HG02642 (cell line): ENCODE results near the gene SBSN.

Experiments used
- ATAC-seq: cut with Tn5 transposase; IDR thresholded peaks from one replicate; pipeline ENCODE4 v1.9.1; 2021; ENCODE audit warnings: mild to moderate bottlenecking; ENCODE audit not compliant: unreplicated experiment, poor library complexity

SBSN gene

GRCh38 chr19:35534803-35535480, 6.8 kb upstream of the SBSN start:
- ATAC-seq: no peak

GRCh38 chr19:35533822-35534392, 5.8 kb upstream of the SBSN start:
- ATAC-seq: no peak

- ATAC-seq: no peak
Measured at GRCh38 chr19:35533201-35533821, 5.2 kb upstream of the SBSN start, which contains the start of gene GAPDHS. GAPDHS (plus strand) TSS chr19:35533456; CDS start chr19:35533528, 72 bp downstream.

- no peak for ATAC-seq
Measured at GRCh38 chr19:35531291-35531690, 3.2 kb upstream of the SBSN start.

GRCh38 chr19:35529241-35530218, 1.4 kb upstream of the SBSN start:
- ATAC-seq: no peak

- ATAC-seq: no peak
Measured at GRCh38 chr19:35525873-35526272, 2.2 kb downstream of the SBSN start.

GRCh38 chr19:35524181-35524837, 3.8 kb downstream of the SBSN start:
- ATAC-seq: no peak

GRCh38 chr19:35522745-35523327, 5.3 kb downstream of the SBSN start:
- ATAC-seq: no peak

GRCh38 chr19:35521124-35521743, 6.9 kb downstream of the SBSN start:
- ATAC-seq: no peak

- no peak for ATAC-seq
Measured at GRCh38 chr19:35519291-35519690, 8.8 kb downstream of the SBSN start.

GRCh38 chr19:35518313-35518712, 9.8 kb downstream of the SBSN start:
- ATAC-seq: no peak

- ATAC-seq: no peak
Measured at GRCh38 chr19:35517342-35517741, 10.8 kb downstream of the SBSN start.

- no peak for ATAC-seq
Measured at GRCh38 chr19:35516310-35516709, 11.8 kb downstream of the SBSN start.

GRCh38 chr19:35514282-35514809, 13.8 kb downstream of the SBSN start:
- ATAC-seq: no peak

- no peak for ATAC-seq
Measured at GRCh38 chr19:35513628-35514281, 14.4 kb downstream of the SBSN start, which contains the start of gene DMKN. DMKN (minus strand) TSS chr19:35513649; CDS start chr19:35513475, 174 bp downstream.

- no peak for ATAC-seq
Measured at GRCh38 chr19:35512831-35513627, 15.1 kb downstream of the SBSN start.

- ATAC-seq: no peak
Measured at GRCh38 chr19:35511337-35511736, 16.8 kb downstream of the SBSN start.

- no peak for ATAC-seq
Measured at GRCh38 chr19:35510626-35510964, 17.5 kb downstream of the SBSN start.
